DOHH2 (cell line): ENCODE measurements around the gene SCT.

Experiments
- H3F3A ChIP-seq: fragments of 200-600 bp; sonication (generic), shearing (Covaris generic); 2 replicates; pipeline ENCODE4 v1.6.0; 2016; ENCODE audit warnings: antibody characterized with exemption, mild to moderate bottlenecking; ENCODE audit not compliant: control insufficient read depth, insufficient read depth
- H3K27ac ChIP-seq: fragments of 200-600 bp; sonication (generic); 2 replicates; pipeline ENCODE4 v1.5.1; 2014; ENCODE audit warnings: low read depth, mild to moderate bottlenecking, low read length, moderate library complexity
- H3K27me3 ChIP-seq: fragments of 200-600 bp; sonication (generic); 2 replicates; pipeline ENCODE4 v1.6.1; 2014; ENCODE audit warnings: mild to moderate bottlenecking, low read length, mixed read lengths; ENCODE audit not compliant: control insufficient read depth
- H3K36me3 ChIP-seq: fragments of 200-600 bp; sonication (generic); 2 replicates; pipeline ENCODE4 v1.6.1; 2014; ENCODE audit warnings: mild to moderate bottlenecking, low read length, moderate library complexity, mixed read lengths; ENCODE audit not compliant: control insufficient read depth
- H3K4me1 ChIP-seq: fragments of 200-600 bp; sonication (generic); 2 replicates; pipeline ENCODE4 v1.6.1; 2014; ENCODE audit warnings: mild to moderate bottlenecking, low read length, mixed read lengths; ENCODE audit not compliant: control insufficient read depth
- H3K4me2 ChIP-seq: fragments of 200-600 bp; sonication (generic); 2 replicates; pipeline ENCODE4 v1.6.0; 2014; ENCODE audit warnings: mild to moderate bottlenecking, low read length, moderate library complexity
- H3K4me3 ChIP-seq: fragments of 200-600 bp; sonication (generic); 2 replicates; pipeline ENCODE4 v1.5.1; 2014; ENCODE audit warnings: mild to moderate bottlenecking, low read length, mixed read lengths
- H3K79me2 ChIP-seq: fragments of 200-600 bp; sonication (generic); 2 replicates; pipeline ENCODE4 v1.6.1; 2014; ENCODE audit warnings: mild to moderate bottlenecking, low read length, mixed read lengths; ENCODE audit not compliant: control insufficient read depth
- H3K9me2 ChIP-seq: fragments of 200-600 bp; sonication (generic); replicated peaks from 2 replicates; pipeline ENCODE4 v1.6.1; 2014; ENCODE audit warnings: mild to moderate bottlenecking, low read length, mixed read lengths; ENCODE audit not compliant: control insufficient read depth
- H3K9me3 ChIP-seq: fragments of 200-600 bp; sonication (generic); 2 replicates; pipeline ENCODE4 v1.6.1; 2014; ENCODE audit warnings: antibody characterized with exemption, low read length, mixed read lengths; ENCODE audit not compliant: control insufficient read depth, insufficient read depth
- H4K20me1 ChIP-seq: fragments of 200-600 bp; sonication (generic); 2 replicates; pipeline ENCODE4 v1.6.0; 2014; ENCODE audit warnings: low read depth, mild to moderate bottlenecking, antibody characterized with exemption, low read length, moderate library complexity; ENCODE audit not compliant: control insufficient read depth, insufficient read depth
- CTCF ChIP-seq: fragments of 200-600 bp; sonication (generic); IDR thresholded peaks from one replicate; pipeline ENCODE4 v1.5.1; 2014; ENCODE audit warnings: antibody characterized with exemption, mild to moderate bottlenecking, low read depth, low read length; ENCODE audit not compliant: poor library complexity, severe bottlenecking
- EZH2phosphoT487 ChIP-seq: fragments of 200-600 bp; sonication (generic); IDR thresholded peaks from 2 replicates; pipeline ENCODE4 v1.6.1; 2017; ENCODE audit warnings: borderline replicate concordance, mild to moderate bottlenecking, antibody characterized with exemption, low read length, moderate library complexity, mixed read lengths

Gene SCT

DNA sequence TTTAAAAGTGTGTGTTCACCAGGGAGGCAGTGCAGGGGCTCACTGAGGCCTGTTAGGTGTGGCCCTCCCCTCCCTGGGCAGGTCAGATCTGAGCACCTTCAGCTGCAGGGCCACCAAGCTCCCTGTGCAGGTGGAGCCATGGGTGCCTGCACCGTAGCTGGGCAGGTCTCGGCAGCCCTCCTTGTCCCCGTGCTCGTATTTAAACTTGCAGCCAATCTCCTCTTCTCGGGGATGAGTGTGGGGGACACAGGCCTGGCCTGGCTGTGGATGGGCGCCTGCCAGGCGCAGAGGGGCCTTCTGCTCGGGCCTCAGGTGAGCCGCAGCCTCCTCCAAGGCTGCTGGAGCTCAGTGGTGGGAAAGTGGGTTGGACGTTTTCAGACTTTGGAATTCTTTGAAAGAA is 31.6 kb downstream of the SCT start:
- H3K36me3 ChIP-seq: peaks cover 85% of the 10 kb centered on the region
- H3K4me1 ChIP-seq: no peaks in the 10 kb centered on the region
- peaks cover 10% of the 10 kb centered on the region for H3K79me2 ChIP-seq
- H3K9me2 ChIP-seq: no peaks in the 10 kb centered on the region
- no peaks in the 10 kb centered on the region for H3K27me3 ChIP-seq
- H3F3A ChIP-seq: no peaks in the 10 kb centered on the region
- H3K9me3 ChIP-seq: no peaks in the 10 kb centered on the region
- no peak overlapping the region for H3K4me3 ChIP-seq
- H4K20me1 ChIP-seq: peaks cover 4% of the 10 kb centered on the region; the same call in 1 of the 2 replicates
- H3K27ac ChIP-seq: no peak overlapping the region
- no peak for TF ChIP-seq EZH2phosphoT487
- no peak for TF ChIP-seq CTCF
- no peak overlapping the region for H3K4me2 ChIP-seq

DNA sequence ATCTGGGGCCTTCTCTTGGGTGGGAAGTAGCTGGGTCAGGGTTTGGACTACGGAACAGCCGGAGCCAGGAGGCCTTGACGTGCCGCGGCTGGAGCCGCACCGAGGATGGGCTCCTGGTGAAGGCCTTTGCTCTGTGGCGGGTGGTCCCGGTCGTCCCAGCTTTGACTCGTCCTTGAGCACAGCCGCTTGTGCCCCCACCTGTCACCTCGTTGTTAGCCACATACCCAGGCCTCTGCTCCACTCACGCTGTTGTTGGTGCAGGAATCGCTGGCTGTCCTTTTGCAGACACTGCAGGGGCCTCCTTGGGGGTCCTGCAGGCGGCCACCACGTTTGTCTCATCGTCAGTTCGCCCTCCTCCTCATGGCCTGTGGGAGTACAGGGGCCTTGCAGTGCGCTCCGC is 33.6 kb downstream of the SCT start:
- Histone ChIP-seq H3K27me3 (no peaks in the 10 kb centered on the region), H3K4me2 (no peak overlapping the region), H3K9me2 (no peaks in the 10 kb centered on the region), H3K4me3 (no peak overlapping the region), H3K36me3 (peaks cover 88% of the 10 kb centered on the region), H3K9me3 (no peaks in the 10 kb centered on the region), H3K4me1 (no peaks in the 10 kb centered on the region), H3K27ac (no peak overlapping the region), H3K79me2 (peaks cover 23% of the 10 kb centered on the region), H4K20me1 (peaks cover 6% of the 10 kb centered on the region; the same call in 1 of the 2 replicates), H3F3A (no peaks in the 10 kb centered on the region)
- no peak for TF ChIP-seq CTCF
- no peak for TF ChIP-seq EZH2phosphoT487

GRCh38 chr11:592918-593317 is 34.1 kb downstream of the SCT start:
- Histone ChIP-seq H4K20me1 (peaks cover 6% of the 10 kb centered on the region; the same call in 1 of the 2 replicates), H3K27ac (no peak overlapping the region), H3K4me3 (no peak overlapping the region), H3K36me3 (peaks cover 87% of the 10 kb centered on the region), H3K79me2 (peaks cover 27% of the 10 kb centered on the region), H3K27me3 (no peaks in the 10 kb centered on the region), H3K9me2 (no peaks in the 10 kb centered on the region), H3K4me2 (no peak overlapping the region), H3K9me3 (no peaks in the 10 kb centered on the region), H3F3A (no peaks in the 10 kb centered on the region), H3K4me1 (no peaks in the 10 kb centered on the region)
- TF ChIP-seq CTCF: no peak
- TF ChIP-seq EZH2phosphoT487: no peak

DNA sequence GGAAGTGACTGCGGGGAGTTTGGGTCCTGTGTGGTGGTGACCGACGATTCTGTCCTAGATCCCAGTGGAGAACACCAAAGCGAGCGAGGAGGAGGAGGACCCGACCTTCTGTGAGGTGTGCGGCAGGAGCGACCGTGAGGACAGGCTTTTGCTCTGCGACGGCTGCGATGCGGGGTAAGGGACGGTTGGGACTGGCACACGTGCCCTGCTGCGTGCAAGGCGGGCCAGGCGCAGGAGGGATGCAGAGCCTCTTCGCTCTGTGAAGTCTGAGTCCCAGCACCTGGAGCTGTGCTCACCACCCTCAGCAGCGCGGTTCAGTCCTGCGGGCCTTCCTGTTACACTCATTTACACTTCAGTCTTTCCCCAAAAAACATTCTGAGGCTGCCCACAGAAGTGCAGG is 34.5 kb downstream of the SCT start:
- peaks cover 31% of the 10 kb centered on the region for H3K79me2 ChIP-seq
- H3K9me3 ChIP-seq: no peaks in the 10 kb centered on the region
- no peak for TF ChIP-seq CTCF
- TF ChIP-seq EZH2phosphoT487: no peak
- H3K27ac ChIP-seq: no peak overlapping the region
- peaks cover 87% of the 10 kb centered on the region for H3K36me3 ChIP-seq
- no peaks in the 10 kb centered on the region for H3F3A ChIP-seq
- H3K4me1 ChIP-seq: no peaks in the 10 kb centered on the region
- peaks cover 6% of the 10 kb centered on the region; the same call in 1 of the 2 replicates for H4K20me1 ChIP-seq
- no peak overlapping the region for H3K4me2 ChIP-seq
- no peak overlapping the region for H3K4me3 ChIP-seq
- no peaks in the 10 kb centered on the region for H3K9me2 ChIP-seq
- H3K27me3 ChIP-seq: no peaks in the 10 kb centered on the region
